OCI-LY3 (cell line): Measurements from ENCODE around the gene ZC3H12C.

Experiments
- CTCF ChIP-seq: fragments of 200-600, 300-600 bp; sonication (generic); IDR thresholded peaks from 2 replicates; pipeline ENCODE4 v1.5.1; 2014; ENCODE audit warnings: antibody characterized with exemption, low read length, low read depth
- EZH2phosphoT487 ChIP-seq: fragments of 200-600 bp; shearing (Covaris generic); IDR thresholded peaks from 2 replicates; pipeline ENCODE4 v1.6.1; 2018; ENCODE audit warnings: antibody characterized with exemption, mixed run types, low read depth

GRCh38 chr11:110172468-110173065, 79.4 kb downstream of the ZC3H12C start:
- TF ChIP-seq CTCF (no peak), EZH2phosphoT487 (no peak)
